MM.1S (cell line): ENCODE measurements around the gene PPEF1.

Experiments used
- DNase-seq: peaks from one replicate; pipeline ENCODE4 v3.0.0-alpha.2; 2015
- H2AFZ ChIP-seq: fragments of 300-600 bp; sonication (generic); 2 replicates; pipeline ENCODE4 v1.6.0; 2016; ENCODE audit warnings: antibody characterized with exemption, low read length
- H3F3A ChIP-seq: fragments of 300-600 bp; sonication (generic); 2 replicates; pipeline ENCODE4 v1.6.1; 2016; ENCODE audit warnings: mild to moderate bottlenecking, antibody characterized with exemption, low read length, moderate library complexity, mixed read lengths; ENCODE audit not compliant: insufficient read depth
- H3K27ac ChIP-seq: fragments of 300-600 bp; sonication (generic); 2 replicates; pipeline ENCODE4 v1.5.1; 2016; ENCODE audit warnings: mild to moderate bottlenecking, low read length
- H3K27me3 ChIP-seq: fragments of 300-600 bp; sonication (generic); replicated peaks from 2 replicates; pipeline ENCODE4 v1.6.0; 2016; ENCODE audit warnings: low read length; ENCODE audit not compliant: insufficient read depth
- H3K36me3 ChIP-seq: fragments of 300-600 bp; sonication (generic); replicated peaks from 2 replicates; pipeline ENCODE4 v1.6.1; 2016; ENCODE audit warnings: mild to moderate bottlenecking, low read length, mixed read lengths; ENCODE audit not compliant: insufficient read depth
- H3K4me1 ChIP-seq: fragments of 300-600 bp; sonication (generic); 2 replicates; pipeline ENCODE4 v1.6.1; 2016; ENCODE audit warnings: low read length, mixed read lengths
- H3K4me2 ChIP-seq: fragments of 300-600 bp; sonication (generic); 2 replicates; pipeline ENCODE4 v1.6.0; 2016; ENCODE audit warnings: low read depth, low read length
- H3K4me3 ChIP-seq: fragments of 300-600 bp; sonication (generic); 2 replicates; pipeline ENCODE4 v1.5.1; 2016; ENCODE audit warnings: low read length, mixed read lengths
- H3K79me2 ChIP-seq: fragments of 300-600 bp; sonication (generic); 2 replicates; pipeline ENCODE4 v1.6.1; 2016; ENCODE audit warnings: mixed run types, low read length, mixed read lengths
- H3K9ac ChIP-seq: fragments of 300-600 bp; sonication (generic); 2 replicates; pipeline ENCODE4 v1.6.1; 2016; ENCODE audit warnings: low read length, mixed read lengths
- H3K9me2 ChIP-seq: fragments of 300-600 bp; sonication (generic); replicated peaks from 2 replicates; pipeline ENCODE4 v1.6.1; 2016; ENCODE audit warnings: mild to moderate bottlenecking, low read length, mixed read lengths; ENCODE audit not compliant: insufficient read depth
- H3K9me3 ChIP-seq: fragments of 300-600 bp; sonication (generic); replicated peaks from 2 replicates; pipeline ENCODE4 v1.6.1; 2016; ENCODE audit warnings: mild to moderate bottlenecking, low read length, mixed read lengths; ENCODE audit not compliant: insufficient read depth
- H4K20me1 ChIP-seq: fragments of 300-600 bp; sonication (generic); 2 replicates; pipeline ENCODE4 v1.6.1; 2016; ENCODE audit warnings: mild to moderate bottlenecking, low read length, moderate library complexity, mixed read lengths; ENCODE audit not compliant: insufficient read depth
- CTCF ChIP-seq: fragments of 300-600 bp; sonication (generic); IDR thresholded peaks from 2 replicates; pipeline ENCODE4 v1.5.1; 2016; ENCODE audit warnings: antibody characterized with exemption, low read length, mixed read lengths
- EZH2 ChIP-seq: fragments of 300-600 bp; sonication (generic); optimal IDR thresholded peaks from 2 replicates; pipeline ENCODE3; 2017; ENCODE audit warnings: low read depth, mild to moderate bottlenecking, antibody characterized with exemption, low read length, mixed read lengths
- EZH2phosphoT487 ChIP-seq: fragments of 300-600 bp; sonication (generic); IDR thresholded peaks from 2 replicates; pipeline ENCODE4 v1.6.1; 2018; ENCODE audit warnings: antibody characterized with exemption, low read length

PPEF1 gene

GRCh38 chrX:18874560-18875255 lies 167.3 kb downstream of the PPEF1 start:
- no peak overlapping the region for H3K27ac ChIP-seq
- H3K36me3 ChIP-seq: no peaks in the 10 kb centered on the region
- no peak for TF ChIP-seq CTCF
- no peak for TF ChIP-seq EZH2
- no peak for TF ChIP-seq EZH2phosphoT487
- no peak for DNase-seq
- no peaks in the 10 kb centered on the region for H3K9me3 ChIP-seq
- H3K9me2 ChIP-seq: no peaks in the 10 kb centered on the region
- H3F3A ChIP-seq: no peaks in the 10 kb centered on the region
- H3K4me2 ChIP-seq: no peak overlapping the region
- no peaks in the 10 kb centered on the region for H3K27me3 ChIP-seq
- no peak overlapping the region for H3K4me3 ChIP-seq
- H3K9ac ChIP-seq: no peak overlapping the region
- H3K4me1 ChIP-seq: no peaks in the 10 kb centered on the region
- no peaks in the 10 kb centered on the region for H4K20me1 ChIP-seq
- no peak overlapping the region for H2AFZ ChIP-seq
- no peaks in the 10 kb centered on the region for H3K79me2 ChIP-seq

GRCh38 chrX:18875256-18875878 lies 167.9 kb downstream of the PPEF1 start:
- H3K4me2 ChIP-seq: no peak overlapping the region
- H3K9ac ChIP-seq: no peak overlapping the region
- no peaks in the 10 kb centered on the region for H3K9me3 ChIP-seq
- DNase-seq: no peak
- H4K20me1 ChIP-seq: no peaks in the 10 kb centered on the region
- no peak overlapping the region for H3K4me3 ChIP-seq
- no peaks in the 10 kb centered on the region for H3F3A ChIP-seq
- no peak overlapping the region for H3K27ac ChIP-seq
- TF ChIP-seq CTCF: no peak
- TF ChIP-seq EZH2phosphoT487: no peak
- TF ChIP-seq EZH2: no peak
- H3K27me3 ChIP-seq: no peaks in the 10 kb centered on the region
- H2AFZ ChIP-seq: no peak overlapping the region
- H3K9me2 ChIP-seq: no peaks in the 10 kb centered on the region
- H3K79me2 ChIP-seq: no peaks in the 10 kb centered on the region
- H3K4me1 ChIP-seq: no peaks in the 10 kb centered on the region
- H3K36me3 ChIP-seq: no peaks in the 10 kb centered on the region

GRCh38 chrX:18877469-18877868 lies 170.0 kb downstream of the PPEF1 start:
- H3K4me3 ChIP-seq: no peak overlapping the region
- no peaks in the 10 kb centered on the region for H3K4me1 ChIP-seq
- no peaks in the 10 kb centered on the region for H3K79me2 ChIP-seq
- no peaks in the 10 kb centered on the region for H3K36me3 ChIP-seq
- H3K9me2 ChIP-seq: no peaks in the 10 kb centered on the region
- TF ChIP-seq CTCF (no peak), EZH2phosphoT487 (no peak), EZH2 (no peak)
- no peaks in the 10 kb centered on the region for H3K9me3 ChIP-seq
- no peak overlapping the region for H2AFZ ChIP-seq
- H3K27me3 ChIP-seq: no peaks in the 10 kb centered on the region
- H3K27ac ChIP-seq: no peak overlapping the region
- H3K4me2 ChIP-seq: no peak overlapping the region
- no peak for DNase-seq
- no peaks in the 10 kb centered on the region for H3F3A ChIP-seq
- no peaks in the 10 kb centered on the region for H4K20me1 ChIP-seq
- H3K9ac ChIP-seq: no peak overlapping the region
